Activated T-cell treated with anti-CD3 and anti-CD28 coated beads, Interleukin-2, amount 50 U/mL, for 72 hours (primary cell): ENCODE results near the gene RPP14. TPM values are rescaled to one million over a fixed set of nuclear protein-coding genes. Genes with fewer than 3 reads are reported as not detected.
"Not testable (repeated sequence)": the region's sequence is repeated elsewhere in the genome, so short reads cannot be mapped to it uniquely, and the experiment has no call there.

ENCODE experiments used
- ATAC-seq, 2 donors: fragments of 150-1000 bp; cut with Tn5 transposase; replicated peaks in 1 of 2; 2 replicates each; pipeline ENCODE4 v1.10.0; 2021; ENCODE audit warnings: moderate library complexity in 2 of 2, mild to moderate bottlenecking in 1 of 2
- DNase-seq, 2 donors: peaks; one replicate each; pipeline ENCODE4 v3.0.0; 2021 to 2022; ENCODE audit warnings: mixed read lengths in 1 of 2
- H3K27ac Mint-ChIP-seq: one replicate; pipeline ENCODE4 v1.8.0; 2022; ENCODE audit warnings: mild to moderate bottlenecking, moderate library complexity, mixed read lengths
- H3K27me3 Mint-ChIP-seq: one replicate; pipeline ENCODE4 v1.8.0; 2022; ENCODE audit warnings: low read depth, mixed read lengths
- H3K36me3 Mint-ChIP-seq, 2 donors: one replicate each; pipeline ENCODE4 v1.8.0; 2022; ENCODE audit warnings: mixed read lengths in 2 of 2, mild to moderate bottlenecking in 1 of 2; ENCODE audit not compliant: insufficient read depth in 2 of 2
- H3K4me1 Mint-ChIP-seq: one replicate; pipeline ENCODE4 v1.8.0; 2022; ENCODE audit warnings: low read depth, mixed read lengths
- H3K4me3 Mint-ChIP-seq, 2 donors: one replicate each; pipeline ENCODE4 v1.8.0; 2022; ENCODE audit warnings: mild to moderate bottlenecking in 2 of 2, mixed read lengths in 2 of 2, moderate library complexity in 2 of 2
- H3K9me3 Mint-ChIP-seq, 2 donors: one replicate each; pipeline ENCODE4 v1.8.0; 2022; ENCODE audit warnings: mixed read lengths in 2 of 2
- total RNA-seq, 2 donors: library from RNA; stranded (reverse); gene quantifications; one replicate each; pipeline ENCODE4 v1.2.3, GENCODE V29; 2022

The RPP14 gene
- total RNA-seq, 2 donors from 2014 or later = 16.6 to 17.2 TPM

DNA sequence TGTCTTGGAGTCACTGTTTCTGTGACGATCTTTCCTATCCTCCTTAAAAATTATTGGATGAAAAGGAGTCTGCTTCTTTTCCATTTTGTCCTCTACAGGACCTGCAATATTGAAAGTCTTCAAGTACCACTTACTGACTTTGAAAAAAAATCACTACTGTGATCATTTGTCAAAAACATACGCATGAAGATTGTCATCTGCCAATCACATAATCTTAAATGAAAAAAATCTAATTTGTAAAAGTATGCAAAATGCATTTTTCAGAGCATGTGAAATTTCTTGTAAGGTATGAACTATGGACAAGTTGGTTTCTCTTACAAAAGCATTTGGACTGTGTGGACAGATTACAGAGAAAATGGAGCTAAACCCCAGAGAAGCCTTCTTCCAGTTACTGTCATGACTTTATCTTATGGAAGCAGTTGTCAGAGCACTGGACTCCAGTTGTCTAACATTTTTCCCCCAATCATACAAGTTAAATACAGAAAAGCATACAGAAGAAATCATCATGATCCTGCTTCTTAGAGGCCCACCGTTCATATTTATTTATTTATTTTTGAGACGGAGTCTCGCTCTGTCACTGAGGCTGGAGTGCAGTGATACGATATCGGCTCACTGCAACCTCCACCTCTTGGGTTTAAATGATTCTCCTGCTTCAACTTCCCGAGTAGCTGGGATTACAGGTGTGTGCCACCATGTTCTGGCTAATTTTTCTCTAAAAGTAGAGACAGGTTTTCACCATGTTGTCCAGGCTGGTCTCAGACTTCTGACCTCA lies 23.3 kb downstream of the RPP14 start:
- Mint-ChIP-seq H3K4me3 (no peak overlapping the region), H3K27ac (no peak overlapping the region), H3K27me3 (no peaks in the 10 kb centered on the region), H3K9me3 (no peaks in the 10 kb centered on the region), H3K36me3 (peaks cover 2 to 3% of the 10 kb centered on the region in 2 donors), H3K4me1 (peaks cover 34% of the 10 kb centered on the region)
- ATAC-seq (no peak), DNase-seq (no peak)

DNA sequence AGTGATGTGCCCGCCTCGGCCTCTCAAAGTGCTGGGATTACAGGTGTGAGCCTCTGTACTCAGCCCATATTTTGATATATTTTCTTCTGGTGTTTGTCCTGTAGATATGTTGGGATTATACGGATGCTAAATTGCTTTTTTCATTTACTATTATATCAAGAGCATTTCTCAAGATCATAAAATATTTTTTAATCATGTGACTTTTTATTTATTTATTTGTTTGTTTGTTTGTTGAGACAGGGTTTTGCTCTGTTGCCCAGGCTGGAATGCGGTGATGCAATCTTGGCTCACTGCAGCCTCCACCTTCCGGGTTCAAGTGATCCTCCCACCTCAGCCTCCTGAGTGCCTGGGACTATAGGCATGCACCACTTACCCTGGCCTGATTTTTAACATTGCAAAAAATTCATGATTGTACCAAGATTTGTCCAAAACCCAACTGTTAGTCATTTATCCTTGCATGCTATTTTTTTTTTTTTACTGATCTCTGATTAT lies 23.9 kb downstream of the RPP14 start:
- no peak overlapping the region for H3K4me3 Mint-ChIP-seq
- peaks cover 2 to 4% of the 10 kb centered on the region in 2 donors for H3K36me3 Mint-ChIP-seq
- H3K27me3 Mint-ChIP-seq = no peaks in the 10 kb centered on the region
- ATAC-seq (no peak), DNase-seq (no peak)
- no peaks in the 10 kb centered on the region for H3K9me3 Mint-ChIP-seq
- peaks cover 34% of the 10 kb centered on the region for H3K4me1 Mint-ChIP-seq
- no peak overlapping the region for H3K27ac Mint-ChIP-seq

DNA sequence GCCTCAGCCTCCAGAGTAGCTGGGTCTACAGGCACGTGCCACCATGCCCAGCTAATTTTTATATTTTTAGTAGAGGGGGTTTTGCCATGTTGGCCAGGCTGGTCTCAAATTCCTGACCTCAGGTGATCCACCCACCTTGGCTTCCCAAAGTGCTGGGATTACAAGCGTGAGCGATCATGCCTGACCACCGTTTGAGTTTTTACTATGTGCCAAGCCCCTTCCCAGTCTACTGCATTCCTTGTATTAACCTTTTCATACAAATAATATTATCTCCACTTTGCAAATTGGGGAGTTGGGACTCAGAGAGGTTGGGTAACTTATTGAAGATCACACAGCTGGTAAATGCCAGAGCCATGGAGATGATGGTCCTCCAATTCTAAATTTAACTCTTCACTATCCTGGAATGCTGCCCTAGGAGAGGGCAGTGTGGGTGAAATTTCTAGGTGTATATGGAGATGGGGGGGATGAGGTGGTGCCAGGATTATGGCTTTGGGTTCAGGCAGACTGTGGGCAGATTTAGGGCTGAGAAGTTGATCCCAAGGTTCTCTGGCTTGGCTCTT lies 25.6 kb downstream of the RPP14 start:
- Mint-ChIP-seq H3K4me3 (peak overlapping the region; percentile 79), H3K27me3 (no peaks in the 10 kb centered on the region), H3K9me3 (no peaks in the 10 kb centered on the region), H3K36me3 (peaks cover 12% of the 10 kb centered on the region in 2 donors), H3K27ac (no peak overlapping the region), H3K4me1 (peaks cover 41% of the 10 kb centered on the region)
- no peak for ATAC-seq
- no peak for DNase-seq

DNA sequence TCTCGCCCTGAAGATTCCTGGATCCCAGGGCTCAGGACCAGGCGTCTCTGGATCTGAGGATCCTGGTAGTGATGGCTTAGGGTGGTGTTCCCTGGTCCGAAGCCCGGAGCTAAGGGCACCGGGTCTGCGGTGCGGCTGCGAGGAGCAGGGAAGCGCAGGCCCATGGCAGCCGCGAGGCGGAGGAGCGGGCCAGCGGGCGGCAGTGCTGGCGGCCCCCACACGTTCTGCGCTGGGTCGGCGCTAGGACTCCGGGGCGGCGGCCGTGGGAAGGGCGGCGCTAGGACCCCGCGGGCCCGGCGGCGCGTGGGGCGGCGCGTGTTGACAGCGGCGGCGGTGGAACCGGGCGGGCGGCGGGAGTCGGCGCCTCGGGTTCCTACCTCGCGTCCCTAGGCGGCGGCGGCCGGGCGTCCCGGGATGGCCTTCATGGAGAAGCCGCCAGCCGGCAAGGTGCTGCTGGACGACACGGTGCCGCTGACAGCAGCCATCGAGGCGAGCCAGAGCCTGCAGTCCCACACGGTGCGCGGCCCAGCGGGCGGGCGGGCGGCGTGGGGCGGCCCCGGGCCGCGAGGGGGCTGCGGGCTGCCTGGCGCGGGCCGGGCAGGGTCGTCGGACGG lies 26.6 kb downstream of the RPP14 start, which contains the start of gene PXK:
PXK (plus strand) TSS at position 318 of the 614 bp plus-strand sequence; CDS start at position 415, 97 bp downstream.
- Mint-ChIP-seq H3K4me1 (peaks cover 49% of the 10 kb centered on the region), H3K27ac (peak within 1 kb of the TSS; percentile 99), H3K9me3 (no peaks in the 10 kb centered on the region), H3K27me3 (no peaks in the 10 kb centered on the region), H3K36me3 (peaks cover 12 to 18% of the 10 kb centered on the region in 2 donors), H3K4me3 (peak within 1 kb of the TSS; percentile 92 to 99)
- ATAC-seq (peak; percentile 86 to 87), DNase-seq (peak; percentile 86 to 91)

DNA sequence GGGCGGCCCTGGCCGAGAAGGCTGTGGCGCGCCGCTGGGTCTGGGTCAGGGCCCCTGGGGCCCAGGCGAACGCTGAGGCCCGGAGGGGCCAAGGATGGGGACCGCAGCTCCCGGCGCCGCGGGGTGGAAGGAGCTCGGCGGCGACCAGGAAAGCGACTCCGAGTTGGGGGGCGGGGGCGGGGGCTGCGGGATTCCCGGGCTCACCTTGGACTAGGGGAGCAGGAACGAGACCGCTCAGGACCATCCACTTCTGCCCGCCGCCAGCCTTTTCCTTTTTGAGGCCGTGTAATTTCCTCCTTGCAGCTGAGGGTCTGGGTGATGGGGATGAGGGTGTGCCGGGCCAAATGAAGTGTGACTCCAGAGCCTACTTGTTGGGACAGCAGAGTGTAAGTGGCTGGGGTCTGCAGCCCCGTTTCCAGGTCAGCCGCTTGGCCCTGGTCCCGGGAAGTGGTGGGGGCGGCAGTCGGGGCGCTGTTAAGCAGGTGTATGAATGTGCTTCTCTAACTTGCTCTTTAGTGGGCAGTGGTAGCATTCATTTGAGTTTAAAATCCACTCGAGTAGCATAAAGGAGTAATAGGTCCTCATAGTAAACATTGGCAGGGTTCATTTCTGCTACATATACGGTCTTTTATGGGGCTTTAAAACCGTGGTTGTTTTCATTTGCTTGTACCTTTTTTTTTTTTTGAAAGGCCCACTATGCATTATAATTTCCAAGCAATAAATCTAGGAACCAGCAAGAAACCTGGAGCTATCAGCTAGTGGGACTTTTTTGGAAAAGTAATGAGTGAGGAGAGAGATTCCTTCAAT lies 27.4 kb downstream of the RPP14 start:
- ATAC-seq (peak; percentile 32 to 38), DNase-seq (peak; percentile 48 to 58)
- Mint-ChIP-seq H3K4me1 (peaks cover 49% of the 10 kb centered on the region), H3K27ac (peak overlapping the region; percentile 99), H3K9me3 (no peaks in the 10 kb centered on the region), H3K4me3 (peak overlapping the region; percentile 92 to 99), H3K36me3 (peaks cover 12 to 21% of the 10 kb centered on the region in 2 donors), H3K27me3 (no peaks in the 10 kb centered on the region)

DNA sequence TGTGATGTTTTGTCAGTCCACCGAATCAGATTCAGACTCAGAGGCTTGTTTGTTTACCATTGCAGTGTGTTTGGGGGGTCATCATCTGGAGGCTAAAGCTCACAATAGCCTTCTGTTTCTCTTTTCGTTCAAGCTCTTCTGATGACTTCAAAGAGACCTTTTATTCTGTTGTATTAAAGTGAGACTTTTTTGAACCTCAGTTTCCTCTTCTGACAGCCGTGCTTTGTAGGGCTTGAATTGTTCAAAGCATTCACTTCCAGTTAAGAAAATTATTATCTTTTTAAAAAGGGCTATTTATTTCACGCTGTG lies 27.9 kb downstream of the RPP14 start:
- DNase-seq (no peak), ATAC-seq (no peak)
- H3K36me3 Mint-ChIP-seq = peaks cover 12 to 23% of the 10 kb centered on the region in 2 donors
- peak overlapping the region; percentile 92 to 99 for H3K4me3 Mint-ChIP-seq
- H3K27ac Mint-ChIP-seq = peak overlapping the region; percentile 99
- no peaks in the 10 kb centered on the region for H3K9me3 Mint-ChIP-seq
- peaks cover 49% of the 10 kb centered on the region for H3K4me1 Mint-ChIP-seq
- H3K27me3 Mint-ChIP-seq = no peaks in the 10 kb centered on the region

DNA sequence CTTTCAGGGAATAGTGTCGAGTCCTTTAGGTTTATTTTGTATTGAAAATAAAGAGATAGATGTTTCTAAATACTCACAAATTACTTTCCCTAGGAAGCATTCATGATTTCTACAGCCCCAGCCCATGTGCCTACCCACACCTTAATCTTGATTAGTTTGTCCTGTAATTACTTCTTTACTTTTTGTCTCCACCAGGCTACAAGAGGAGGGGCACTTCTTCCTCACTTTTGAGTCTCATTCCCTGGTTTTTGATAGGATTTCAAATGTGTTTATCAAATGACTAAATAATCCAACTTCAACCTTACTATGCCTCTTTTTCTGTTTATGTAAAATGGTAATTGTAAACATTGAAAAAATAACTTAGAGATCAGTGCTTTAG lies 28.4 kb downstream of the RPP14 start:
- Mint-ChIP-seq H3K4me1 (peaks cover 49% of the 10 kb centered on the region), H3K9me3 (no peaks in the 10 kb centered on the region), H3K36me3 (peaks cover 12 to 26% of the 10 kb centered on the region in 2 donors), H3K27me3 (no peaks in the 10 kb centered on the region), H3K4me3 (peak overlapping the region; percentile 92 to 99), H3K27ac (peak overlapping the region; percentile 99)
- DNase-seq = no peak
- ATAC-seq = no peak

DNA sequence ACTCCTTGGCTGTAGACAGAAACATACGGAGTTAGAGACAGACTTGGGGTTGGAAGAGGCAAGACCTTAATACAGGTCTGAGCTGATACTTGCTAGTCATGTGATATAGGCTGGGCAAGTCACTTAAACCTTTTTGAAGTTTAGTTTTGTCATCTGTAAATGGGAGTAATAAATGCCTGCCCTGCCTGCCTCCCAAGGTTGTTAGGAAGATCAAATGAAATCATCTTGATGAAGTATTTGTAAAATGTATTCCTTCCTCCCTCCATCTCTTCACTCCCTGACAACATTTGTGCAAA lies 29.6 kb downstream of the RPP14 start:
- Mint-ChIP-seq H3K4me1 (peaks cover 49% of the 10 kb centered on the region), H3K9me3 (no peaks in the 10 kb centered on the region), H3K4me3 (peak overlapping the region; percentile 92 to 99), H3K27ac (peak overlapping the region; percentile 99), H3K36me3 (peaks cover 12 to 28% of the 10 kb centered on the region in 2 donors), H3K27me3 (no peaks in the 10 kb centered on the region)
- ATAC-seq (no peak), DNase-seq (no peak)

DNA sequence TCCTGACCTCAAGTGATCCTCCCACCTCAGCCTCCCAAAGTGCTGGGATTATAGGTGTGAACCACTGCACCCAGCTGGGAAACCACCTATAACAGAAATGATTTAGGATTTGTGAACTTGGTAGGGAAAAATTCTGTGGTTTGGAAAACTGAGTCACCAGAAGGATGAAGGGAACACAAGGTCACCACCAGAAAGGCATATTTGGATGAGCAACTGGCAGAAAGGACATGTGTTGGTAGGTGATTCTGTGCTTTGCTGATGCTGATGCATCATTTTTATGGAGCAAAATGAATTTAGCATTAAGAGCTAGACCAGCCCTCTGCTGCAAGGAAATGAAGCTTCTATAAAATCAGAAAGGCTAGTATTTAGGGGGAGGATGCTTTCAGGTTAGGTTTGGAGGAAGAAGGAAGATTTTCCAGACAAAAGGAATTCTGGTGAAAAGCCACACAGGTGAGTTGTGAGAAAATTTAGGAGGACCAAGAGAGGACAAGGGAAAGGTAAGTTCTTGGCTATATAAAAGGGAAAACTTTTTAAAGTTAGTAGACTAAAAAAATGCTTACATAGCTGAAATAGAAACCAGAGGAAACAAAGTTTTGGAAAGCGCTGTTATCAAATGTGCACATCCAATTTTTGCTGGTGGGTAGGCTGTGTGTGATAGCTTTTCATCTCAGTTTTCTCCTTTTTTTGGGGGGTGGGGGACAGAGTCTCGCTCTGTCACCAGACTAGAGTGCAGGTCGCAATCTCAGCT lies 30.3 kb downstream of the RPP14 start:
- H3K4me3 Mint-ChIP-seq = peak overlapping the region; percentile 54 to 78
- peaks cover 49% of the 10 kb centered on the region for H3K4me1 Mint-ChIP-seq
- H3K9me3 Mint-ChIP-seq = no peaks in the 10 kb centered on the region
- peaks cover 14 to 31% of the 10 kb centered on the region in 2 donors for H3K36me3 Mint-ChIP-seq
- no peaks in the 10 kb centered on the region for H3K27me3 Mint-ChIP-seq
- DNase-seq (no peak), ATAC-seq (no peak)
- H3K27ac Mint-ChIP-seq = peak overlapping the region; percentile 73

DNA sequence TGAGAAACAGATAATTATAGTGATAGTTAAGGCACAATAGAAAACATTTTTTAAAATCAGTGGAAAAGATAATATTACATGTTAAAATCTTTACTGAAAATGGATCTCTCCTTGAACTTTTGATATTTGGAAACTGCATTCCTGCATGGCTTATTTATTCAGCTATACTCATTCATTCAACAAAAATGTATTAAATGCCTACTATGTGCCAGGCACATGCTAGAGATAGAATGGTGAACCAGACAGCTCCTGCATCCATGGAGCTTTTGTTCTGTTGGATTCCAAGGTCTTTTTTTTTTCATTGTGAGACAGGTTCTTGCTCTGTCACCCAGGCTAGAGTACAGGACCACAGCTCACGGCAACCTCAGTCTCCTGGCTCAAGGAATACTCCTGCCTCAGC lies 31.1 kb downstream of the RPP14 start:
- no peak overlapping the region for H3K27ac Mint-ChIP-seq
- no peak for ATAC-seq
- H3K4me3 Mint-ChIP-seq = no peak overlapping the region

DNA sequence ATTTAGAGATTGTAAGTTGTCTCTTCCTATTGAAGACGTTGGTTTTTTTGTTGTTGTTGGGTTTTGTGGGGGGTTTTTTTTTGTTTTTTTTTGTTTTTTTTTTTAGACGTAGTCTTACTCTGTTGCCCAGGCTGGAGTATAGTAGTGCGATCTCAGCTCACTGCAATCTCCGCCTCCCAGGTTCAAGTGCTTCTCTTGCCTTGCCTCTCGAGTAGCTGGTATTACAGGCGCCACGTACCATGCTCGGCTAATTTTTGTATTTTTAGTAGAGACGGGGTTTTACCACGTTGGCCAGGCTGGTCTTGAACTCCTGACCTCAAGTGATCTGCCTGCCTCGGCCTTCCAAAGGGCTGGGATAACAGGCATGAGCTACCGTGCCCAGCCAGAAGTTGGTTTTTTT lies 33.1 kb downstream of the RPP14 start:
- not testable (repeated sequence) for H3K27me3 Mint-ChIP-seq, ATAC-seq, H3K9me3 Mint-ChIP-seq, H3K27ac Mint-ChIP-seq, H3K4me3 Mint-ChIP-seq, DNase-seq
- Mint-ChIP-seq H3K36me3 (peaks cover 11 to 28% of the 10 kb centered on the region in 2 donors), H3K4me1 (peaks cover 33% of the 10 kb centered on the region)

More for the DNA sequence above, 31.1 kb downstream of the RPP14 start:
- Mint-ChIP-seq H3K36me3 (peaks cover 14 to 31% of the 10 kb centered on the region in 2 donors), H3K27me3 (no peaks in the 10 kb centered on the region), H3K9me3 (no peaks in the 10 kb centered on the region), H3K4me1 (peaks cover 43% of the 10 kb centered on the region)
- DNase-seq = no peak

DNA sequence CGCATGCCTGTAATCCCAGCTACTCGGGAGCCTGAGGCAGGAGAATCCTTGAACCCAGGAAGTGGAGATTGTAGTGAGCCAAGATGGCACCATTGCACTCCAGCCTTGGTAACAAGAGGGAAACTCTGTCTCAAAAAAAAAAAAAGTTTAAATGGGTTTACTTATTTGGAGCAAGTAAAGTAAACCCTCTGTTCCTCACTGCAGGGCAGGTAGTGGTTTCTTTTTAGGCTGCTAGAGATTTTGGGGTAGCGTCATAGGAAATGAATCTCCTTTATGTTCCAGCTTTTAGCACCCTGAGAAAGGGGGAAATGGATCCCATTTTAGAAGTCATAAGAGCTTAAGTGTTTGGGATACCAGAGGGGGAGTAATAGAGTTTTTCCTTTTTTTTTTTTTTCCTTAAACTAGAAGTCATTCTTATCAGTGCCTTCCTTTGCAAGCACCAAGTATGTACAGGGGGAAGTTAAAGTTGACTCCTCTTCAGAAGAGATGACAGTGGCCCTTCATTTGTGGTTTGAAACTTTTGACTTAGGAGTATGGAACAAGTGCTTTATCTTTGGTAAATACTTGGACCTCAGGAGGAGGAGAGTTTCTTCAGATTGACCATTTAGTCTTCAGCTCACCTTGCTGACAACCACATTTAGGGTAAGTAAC lies 34.7 kb downstream of the RPP14 start:
- H3K36me3 Mint-ChIP-seq = peaks cover 6 to 25% of the 10 kb centered on the region in 2 donors
- no peak for DNase-seq
- H3K9me3 Mint-ChIP-seq = no peaks in the 10 kb centered on the region
- ATAC-seq = no peak
- H3K4me3 Mint-ChIP-seq = no peak overlapping the region
- no peak overlapping the region for H3K27ac Mint-ChIP-seq
- H3K27me3 Mint-ChIP-seq = no peaks in the 10 kb centered on the region
- peaks cover 29% of the 10 kb centered on the region for H3K4me1 Mint-ChIP-seq
